NCI-H1694 treated with DMSO at 0.1 percent for 48 hours (cell line): ENCODE measurements around the gene CHMP6.

Experiments
- DNase-seq: peaks from one replicate; lab custom pipeline; 2025; lab: John Stamatoyannopoulos, UW

Gene CHMP6

DNA sequence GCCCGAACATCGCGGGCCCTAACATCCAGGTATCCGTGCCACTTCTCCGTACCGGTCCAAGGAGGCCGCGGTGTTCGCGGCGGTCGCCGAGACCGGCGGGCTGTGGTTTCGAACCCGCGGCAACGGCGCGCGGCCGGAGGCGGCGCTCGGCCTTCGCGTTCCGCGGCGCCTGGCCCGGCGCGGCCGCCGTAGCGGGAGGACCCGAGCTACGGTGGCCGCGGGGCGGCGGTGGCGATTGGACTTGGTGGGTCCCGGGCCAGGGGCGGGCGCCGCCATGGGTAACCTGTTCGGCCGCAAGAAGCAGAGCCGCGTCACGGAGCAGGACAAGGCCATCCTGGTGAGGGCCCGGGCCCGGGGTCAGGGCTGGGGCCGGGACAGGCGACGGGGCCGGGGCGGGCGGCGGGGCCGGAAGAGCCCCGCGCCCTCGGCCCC lies at the start of gene CHMP6:
CHMP6 (plus strand) TSS at position 197 of the 432 bp plus-strand sequence; CDS start at position 275, 78 bp downstream.
- no peak for DNase-seq

DNA sequence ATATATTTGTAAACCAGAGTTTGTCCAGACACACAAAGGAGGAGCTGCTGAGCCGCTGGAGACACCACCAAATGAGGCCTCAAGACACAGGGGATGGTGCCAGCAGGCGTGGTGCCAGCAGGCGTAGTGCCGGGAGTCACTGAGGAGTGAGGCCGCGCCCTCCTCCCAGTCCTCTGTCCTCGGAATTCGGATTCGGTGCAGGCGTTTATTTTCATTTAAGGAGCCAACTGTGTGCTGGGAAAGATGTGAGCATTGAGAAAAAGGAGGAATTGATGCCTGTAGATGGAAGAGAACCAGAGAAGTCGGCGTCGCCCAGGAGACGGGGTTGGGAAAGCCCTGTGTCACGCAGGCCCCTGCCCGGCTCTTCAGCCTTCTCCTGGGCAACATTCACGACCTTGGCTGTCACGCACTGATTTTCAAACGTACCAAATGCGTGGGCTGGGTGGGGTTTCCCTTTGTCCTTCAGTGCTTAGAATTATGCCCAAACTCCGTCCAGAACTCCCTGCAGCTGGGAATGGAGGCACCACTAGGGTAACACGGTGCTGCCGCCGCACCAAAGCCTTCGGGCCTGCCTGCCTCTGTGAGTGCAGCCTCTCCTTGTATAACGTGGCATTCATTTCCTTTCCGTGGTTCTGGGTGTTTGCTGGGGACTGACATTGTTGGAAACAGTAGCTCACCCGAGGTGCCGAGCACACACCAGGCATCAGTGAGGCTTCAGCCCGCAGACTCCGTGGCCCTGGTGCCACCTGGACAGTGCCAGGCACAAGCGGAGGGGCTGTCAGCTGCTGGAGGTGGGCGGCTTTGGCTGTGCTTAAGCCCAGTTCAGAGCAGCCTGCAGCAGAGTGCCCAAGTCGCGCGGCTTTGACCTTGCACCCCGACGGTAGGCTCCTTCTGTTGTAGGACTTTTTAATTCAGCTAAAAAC lies 49.0 kb upstream of the CHMP6 start:
- DNase-seq = no peak

DNA sequence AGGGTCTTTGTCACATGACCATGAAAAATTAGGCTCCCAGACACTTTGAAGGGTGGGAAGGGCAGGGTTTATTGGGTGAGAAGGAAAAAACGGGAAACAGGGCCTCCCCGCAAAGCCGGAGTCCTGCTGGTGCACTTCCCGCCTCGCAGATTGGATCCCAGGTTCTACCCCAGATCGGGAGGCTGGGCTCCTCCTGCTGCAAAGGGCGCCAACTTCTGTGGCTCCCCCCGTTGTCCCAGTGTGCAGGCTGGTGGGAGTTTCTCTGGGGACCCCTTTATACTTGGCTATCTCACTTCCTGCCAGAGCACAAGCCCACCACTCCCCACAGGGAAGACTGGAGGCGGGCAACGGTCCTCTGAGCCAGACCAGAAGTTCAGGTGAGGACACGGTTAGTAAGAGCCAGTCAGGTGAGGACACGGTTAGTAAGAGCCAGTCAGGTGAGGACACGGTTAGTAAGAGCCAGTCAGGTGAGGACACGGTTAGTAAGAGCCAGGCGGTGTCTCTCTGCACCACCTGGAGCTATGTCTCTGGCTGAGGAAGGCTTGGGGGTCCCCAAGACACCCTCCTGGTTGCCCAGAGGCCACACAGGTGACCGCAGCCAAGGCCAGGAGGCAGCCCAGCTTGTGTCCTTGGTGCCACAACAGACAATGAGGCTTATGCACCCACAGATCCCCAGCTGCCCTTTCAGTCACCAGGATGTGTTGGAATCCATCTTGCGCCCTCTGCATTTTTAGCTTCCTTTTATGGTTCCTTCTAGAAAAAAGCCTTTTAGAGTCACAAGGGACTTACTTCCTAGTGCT lies 48.1 kb upstream of the CHMP6 start:
- DNase-seq = no peak

DNA sequence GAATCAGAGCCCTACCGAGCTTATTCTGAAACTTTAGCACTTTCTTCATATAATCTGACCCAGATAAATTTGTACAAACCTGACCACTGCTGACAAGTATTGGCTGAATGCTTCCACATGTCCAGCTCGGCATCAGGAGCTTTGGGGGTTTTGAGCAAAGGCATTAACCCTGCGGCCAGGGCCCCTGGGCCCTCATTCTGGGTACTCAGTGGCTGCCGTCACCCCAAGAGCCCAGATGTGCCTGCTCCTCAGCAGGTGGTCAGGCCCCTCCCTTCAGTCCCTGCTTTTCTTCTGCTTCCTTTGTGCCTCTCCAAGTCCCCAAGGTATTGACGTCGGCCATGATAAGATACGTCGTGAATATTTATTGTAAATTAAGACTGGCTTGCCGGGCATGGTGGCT lies 47.3 kb upstream of the CHMP6 start:
- DNase-seq = no peak

DNA sequence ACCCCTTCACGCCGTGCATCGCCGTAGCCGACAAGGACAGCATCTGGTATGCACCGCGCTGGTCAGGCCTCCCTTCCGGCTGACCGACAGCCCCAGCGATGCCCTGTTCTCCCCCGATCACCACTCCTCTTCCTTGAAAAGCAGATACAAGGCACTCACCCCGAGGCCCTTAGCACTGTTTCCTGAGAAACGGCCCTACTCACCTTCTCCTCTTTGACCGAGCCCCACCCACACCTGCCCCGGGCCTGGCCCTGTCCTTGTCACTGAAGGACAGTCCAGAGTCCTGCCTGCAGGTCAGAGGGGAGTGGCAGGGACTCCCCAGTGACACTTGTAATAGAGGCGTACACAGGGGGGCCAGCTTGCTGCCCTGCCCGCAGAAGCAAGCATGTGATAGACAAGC lies 45.9 kb upstream of the CHMP6 start:
- DNase-seq = no peak

DNA sequence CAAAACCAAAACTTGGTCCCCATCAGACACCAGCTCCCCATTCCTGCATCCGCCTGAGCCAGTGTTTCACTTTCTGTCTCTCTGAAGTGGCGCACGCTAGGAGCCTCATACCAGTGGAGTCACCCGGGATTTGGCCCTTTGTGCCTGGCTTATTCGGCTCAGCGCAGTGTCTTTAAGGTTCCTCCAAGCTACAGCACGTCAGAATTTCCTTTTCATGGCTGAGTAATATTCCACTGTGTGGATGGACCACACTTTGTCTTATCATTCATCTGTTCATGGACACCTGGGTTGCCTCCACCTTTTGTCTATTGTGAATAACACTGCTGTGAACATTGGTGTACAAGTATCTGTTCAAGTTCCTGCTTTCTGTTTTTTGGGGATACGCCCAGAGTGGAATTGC lies 45.2 kb upstream of the CHMP6 start:
- no peak for DNase-seq

DNA sequence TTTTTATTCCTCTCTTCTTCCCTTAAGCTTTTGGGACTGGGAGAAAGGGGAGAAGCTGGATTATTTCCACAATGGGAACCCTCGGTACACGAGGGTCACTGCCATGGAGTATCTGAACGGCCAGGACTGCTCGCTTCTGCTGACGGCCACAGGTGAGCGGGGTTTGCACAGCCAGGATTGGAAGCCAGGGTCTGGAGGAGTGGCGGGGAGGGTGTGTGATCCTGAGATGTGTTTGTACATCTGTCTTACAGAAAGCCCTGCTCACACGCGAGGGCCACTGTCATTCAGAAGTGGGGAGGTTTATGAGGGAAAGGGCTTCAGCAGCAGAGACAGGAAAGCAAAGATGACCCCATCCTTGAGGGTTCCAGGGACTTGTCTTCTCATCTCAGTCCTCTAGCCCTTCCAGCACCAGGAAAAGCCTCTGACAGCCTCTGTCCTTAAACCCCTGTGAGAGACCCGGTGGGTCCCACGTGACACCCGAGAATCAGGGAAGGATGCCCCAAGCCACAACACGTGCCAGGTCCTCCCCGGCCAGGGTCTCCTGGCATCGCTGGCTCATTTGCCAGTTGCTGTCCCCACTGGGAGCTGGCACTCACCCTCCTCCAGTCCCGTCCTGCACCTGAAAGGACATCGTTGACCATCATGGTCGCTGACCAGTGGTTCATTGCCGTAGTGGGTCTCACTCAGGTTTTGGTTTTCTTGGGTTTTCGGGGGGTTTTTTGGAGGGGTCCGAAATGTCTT lies 44.3 kb upstream of the CHMP6 start:
- no peak for DNase-seq

DNA sequence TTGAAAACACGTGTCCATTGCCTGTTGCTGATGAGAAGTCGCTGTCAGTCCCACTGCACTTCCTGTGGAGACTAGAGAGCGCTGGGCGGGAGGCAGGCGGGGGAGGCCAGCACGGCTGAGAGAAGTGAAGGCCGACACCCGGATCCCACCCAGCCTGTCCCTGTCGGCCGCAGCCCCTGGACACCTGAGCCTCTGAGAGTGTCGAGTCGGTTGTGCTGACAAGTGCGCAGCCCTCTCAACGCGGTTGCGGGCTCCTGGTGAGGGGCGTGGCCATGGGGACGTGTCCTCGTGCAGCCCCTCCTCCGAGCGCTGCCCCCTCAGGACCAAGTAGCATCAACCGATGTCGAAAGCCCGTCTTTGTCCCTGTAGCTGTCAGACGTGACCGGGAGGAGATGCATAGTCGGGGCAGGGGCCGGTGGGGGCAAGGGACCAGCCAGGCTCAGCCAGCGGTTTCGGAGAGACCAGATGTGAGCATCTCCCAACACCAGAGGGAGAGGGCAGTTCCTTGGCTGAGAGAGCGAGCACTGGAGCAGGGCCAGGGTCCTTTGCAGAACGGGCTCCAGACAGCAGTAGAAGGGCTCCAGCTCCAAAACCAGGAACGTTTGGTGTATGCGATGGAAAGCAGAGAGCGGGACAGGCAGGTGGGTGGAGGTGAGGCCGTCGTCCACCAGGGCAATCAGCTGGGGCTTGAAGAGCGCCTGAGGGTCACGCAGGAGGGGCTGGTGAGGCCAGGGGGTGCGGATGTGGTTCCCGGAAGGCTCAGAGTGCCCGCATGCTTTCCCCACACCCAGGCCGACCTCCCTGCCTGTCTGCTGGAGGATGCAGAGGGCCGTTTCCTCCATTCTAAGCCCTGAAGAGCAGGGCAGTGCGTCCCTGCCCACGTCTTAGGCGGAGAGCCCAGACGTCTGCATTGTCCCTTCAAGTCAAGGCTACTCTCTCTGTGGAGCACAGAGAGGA lies 43.3 kb upstream of the CHMP6 start:
- no peak for DNase-seq

DNA sequence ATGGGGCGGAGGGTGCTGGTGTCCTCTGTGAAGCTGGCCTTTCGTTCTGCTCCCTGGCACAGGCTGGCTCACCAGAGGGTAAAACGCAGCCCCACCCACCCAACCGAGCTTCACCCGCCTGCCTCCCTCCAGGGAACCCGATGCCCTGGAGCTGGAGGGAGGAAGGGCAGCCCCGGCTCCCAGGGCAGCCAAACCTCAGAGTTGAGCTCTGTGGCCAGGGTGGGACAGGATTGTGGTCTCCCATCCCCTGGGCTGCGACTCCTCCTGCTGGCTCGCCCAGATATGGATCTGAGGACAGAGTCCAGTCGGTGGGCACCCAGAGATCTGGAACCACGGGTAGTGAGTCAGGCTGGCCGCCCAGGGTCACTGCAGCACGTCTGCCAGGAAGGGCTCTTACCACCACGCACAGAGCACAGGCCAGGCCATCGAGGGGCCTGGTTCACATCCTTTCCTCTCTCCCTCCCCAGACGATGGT lies 42.6 kb upstream of the CHMP6 start:
- DNase-seq = no peak

DNA sequence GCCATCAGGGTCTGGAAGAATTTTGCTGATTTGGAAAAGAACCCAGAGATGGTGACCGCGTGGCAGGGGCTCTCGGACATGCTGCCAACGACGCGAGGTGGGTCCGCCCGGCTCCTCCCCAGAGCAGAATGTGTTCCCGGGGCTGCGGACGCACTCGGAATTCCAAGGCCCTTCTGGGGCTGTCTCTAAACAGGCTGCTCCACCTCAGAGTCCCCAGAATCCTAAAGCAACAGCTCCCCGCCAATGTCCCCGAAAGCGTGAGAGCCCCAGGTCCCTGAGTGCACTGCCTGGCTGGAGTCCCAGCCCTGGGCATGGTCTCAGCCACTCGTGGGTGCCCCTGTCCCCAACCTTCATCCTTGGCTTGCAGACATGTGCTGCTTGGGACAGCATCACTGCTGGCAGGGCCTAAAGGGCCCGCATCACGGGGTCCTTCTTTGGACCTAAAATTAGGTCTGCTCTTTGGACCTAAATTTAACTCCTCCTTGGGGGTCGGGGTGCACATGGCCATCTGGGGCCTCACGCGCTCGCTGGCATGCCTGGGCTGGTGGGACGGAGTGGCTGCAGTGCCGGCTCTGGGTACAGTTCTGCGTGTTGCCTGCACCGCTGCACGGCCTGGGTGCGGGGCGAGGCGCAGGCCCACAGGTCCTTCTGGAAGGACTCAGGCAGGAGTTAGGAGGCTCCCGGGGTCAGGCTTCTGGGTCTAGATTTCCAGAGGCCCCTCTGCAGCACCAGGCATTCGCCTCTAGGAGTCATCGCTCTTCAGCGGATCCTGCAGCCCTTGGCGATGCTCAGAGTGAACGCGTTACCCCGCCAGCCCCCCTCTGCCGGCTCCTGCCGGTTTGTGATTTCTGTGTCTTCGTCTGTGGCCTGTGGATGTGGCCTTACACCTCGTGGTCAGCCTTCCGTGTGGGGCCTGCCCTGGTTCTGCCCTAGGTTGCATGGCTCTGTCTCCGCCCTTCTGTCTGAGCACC lies 41.9 kb upstream of the CHMP6 start:
- peak; percentile 20 for DNase-seq

DNA sequence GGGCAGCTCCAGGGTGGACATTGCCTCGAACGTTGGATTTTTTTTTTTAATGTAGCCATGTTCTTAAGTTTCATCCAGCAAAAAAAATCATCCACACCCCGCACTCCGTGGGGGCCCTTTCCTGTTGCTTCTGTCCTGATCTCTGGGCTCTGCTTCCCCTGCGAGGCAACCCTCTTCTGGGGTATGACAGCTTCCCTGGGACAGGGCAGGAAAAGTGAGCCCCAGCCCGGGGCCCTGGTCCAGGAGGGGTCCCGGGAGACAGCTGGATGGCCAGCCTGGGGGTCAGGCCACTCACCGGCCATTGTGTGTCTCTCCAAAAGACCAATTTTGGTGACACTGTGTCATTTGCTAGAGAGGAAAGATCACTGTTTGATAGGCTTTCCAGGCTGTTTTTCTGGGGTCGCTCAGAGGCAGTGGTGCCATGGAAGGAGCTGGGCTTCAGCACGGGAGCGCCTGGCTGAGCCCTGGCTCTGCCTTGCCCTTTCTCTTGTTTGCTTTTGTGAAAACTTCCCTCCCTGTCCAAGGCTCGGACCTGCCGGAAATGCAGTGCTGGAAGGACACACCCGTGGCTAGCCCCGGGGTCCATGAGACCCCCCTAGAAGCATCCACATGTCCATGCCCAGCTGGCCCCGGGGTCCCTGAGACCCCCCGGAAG lies 41.0 kb upstream of the CHMP6 start:
- no peak for DNase-seq

DNA sequence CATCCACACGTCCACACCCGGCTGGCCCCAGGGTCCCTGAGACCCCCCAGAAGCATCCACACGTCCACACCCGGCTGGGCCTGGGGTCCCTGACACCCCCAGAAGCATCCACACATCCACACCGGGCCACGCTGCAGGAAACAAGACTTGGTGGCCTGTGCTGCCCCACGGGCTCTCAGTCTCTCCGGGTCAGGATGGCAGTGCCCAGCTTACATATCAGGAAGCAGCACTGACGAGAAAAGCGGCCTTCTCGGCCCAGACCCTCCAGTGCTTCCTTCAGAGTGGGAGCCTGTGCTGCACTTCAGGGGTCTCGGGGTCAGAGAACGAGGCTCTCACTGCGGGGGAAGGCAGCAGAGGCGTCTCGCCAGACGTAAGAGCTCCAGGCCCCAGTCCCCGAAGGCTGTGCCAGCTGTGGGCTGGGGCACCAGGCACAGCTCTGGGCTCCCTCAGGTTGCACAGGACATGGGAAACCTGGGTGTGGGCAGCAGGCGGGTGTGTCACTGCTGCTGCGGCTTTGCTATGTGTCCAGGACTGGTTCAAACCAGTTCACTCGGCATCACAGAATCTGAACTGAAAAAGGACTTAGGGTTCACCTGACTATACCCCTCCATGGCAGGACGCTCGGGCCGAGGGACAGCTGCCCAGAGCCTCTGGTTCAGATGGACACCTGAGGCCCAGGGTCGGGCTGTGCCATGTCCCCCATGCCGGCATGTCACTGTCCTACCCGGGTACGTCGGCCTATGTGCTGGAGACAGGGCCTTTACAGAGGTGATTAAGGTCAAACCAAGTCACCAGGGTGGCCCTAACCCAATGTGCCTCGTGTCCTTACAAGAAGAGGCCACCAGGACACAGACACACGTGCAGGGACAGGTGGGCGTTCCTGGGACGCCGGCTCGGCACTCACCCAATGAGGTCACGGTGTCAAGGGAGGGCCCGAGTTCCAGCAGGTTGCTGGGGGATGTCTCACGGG lies 40.2 kb upstream of the CHMP6 start:
- DNase-seq = no peak

DNA sequence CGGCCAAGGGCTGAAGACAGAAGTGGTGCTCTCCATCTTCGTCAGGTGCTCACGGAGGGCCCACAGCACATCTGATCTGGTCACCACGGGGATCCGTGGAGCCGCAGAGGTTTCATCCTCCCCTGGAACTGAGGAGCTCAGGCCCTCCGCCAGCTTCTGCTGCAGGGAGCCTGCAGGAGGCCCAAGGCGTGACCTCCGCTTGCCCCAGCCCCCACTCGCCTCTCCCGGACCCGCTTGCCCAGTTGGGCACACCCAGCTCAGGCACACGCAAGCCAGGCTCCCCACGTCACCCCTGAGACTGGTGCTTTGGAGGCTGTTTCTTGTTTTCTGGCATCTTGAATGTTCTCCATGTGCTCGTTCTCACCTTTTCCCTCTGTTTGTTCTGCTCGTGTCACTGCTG lies 39.4 kb upstream of the CHMP6 start:
- no peak for DNase-seq

DNA sequence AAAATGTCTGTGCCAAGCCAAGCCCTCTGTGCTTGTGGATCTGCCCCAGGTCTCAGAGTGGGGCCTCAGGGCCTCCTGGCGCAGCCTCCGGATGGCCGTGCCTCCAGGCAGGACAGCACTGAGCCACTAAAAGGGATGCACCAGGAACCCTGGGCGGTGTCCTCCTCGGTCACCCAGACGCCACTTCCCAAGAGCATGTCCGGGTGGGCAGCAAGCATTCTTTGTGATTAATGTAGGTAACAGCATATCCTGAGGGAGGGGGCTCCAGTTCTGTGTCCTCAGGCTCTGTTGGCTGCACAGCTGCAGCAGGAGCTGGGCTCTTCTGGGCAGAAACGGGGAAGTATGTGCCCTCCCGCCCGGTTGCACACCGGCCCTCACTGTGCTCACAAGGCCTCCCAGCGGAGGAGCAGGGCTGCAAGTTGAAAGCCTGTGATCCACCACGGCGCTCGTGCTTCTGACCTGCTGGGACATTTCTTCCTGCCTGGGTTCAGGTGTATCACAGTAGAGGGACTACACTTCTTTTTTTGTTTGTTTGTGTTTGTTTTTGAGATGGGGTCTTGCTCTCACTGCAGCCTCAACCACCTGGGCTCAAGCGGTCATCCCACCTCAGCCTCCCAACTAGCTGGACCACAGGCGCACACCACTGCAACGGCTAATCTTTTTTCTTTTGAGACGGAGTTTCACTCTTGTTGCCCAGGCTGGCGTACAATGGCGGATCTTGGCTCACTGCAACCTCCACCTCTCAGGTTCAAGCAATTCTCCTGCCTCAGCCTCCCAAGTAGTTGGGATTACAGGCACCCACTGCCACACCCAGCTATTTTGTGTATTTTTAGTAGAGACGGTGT lies 37.9 kb upstream of the CHMP6 start:
- DNase-seq = no peak

DNA sequence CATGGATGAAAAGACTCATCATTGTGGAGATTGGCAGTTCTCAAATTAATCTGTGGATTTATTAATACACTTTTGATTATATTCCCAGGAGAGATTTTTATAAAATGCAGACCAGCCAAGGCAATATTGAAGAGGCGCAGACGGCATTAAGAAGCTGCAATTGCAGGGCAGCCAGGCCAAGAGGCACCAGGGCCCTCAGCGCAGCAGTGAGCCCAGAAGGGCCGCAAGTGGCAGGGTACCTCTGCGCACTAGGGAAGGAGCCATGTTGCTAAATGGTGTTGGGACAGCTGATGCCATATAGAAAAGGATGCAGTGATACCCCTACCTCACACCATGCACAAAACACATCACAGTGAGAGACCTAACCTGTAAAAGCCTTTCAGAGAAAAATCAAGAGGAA lies 36.6 kb upstream of the CHMP6 start:
- DNase-seq = no peak

DNA sequence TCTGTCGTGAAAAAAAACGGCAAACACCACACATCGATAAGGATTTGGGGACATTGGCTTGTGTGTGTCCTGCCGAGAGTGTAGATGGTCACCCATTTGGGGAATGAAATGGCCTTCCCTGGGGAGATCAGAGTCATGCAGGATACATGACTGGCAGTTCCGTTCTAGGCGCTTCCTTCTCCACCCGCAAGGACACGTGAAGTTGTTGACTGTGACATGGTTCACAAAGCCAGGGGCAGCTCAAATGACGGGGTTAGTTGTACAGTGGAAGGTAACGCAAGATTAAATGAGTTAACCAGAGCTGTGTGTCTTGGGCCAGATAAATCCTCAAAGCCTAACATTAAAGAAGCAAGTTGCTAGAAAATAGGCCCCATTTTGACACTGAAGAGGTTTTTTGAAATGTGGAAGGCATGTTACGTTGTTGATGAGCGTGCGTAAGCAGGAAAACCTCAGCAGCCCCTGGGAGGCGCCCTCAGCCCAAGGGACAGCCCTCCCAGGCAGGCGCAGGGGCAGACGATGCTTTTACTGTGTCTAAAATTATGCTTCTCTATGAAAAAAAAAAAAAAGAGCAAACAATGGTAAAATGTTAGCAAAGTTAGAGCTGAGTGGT lies 35.9 kb upstream of the CHMP6 start:
- no peak for DNase-seq
